Lung microvascular endothelial cell (primary cell): ENCODE results near the gene SCIN. TPM values are rescaled to one million over a fixed set of nuclear protein-coding genes. Genes with fewer than 3 reads are reported as not detected.

ENCODE experiments used
- DNase-seq, 2 donors: peaks; one replicate each; pipeline versions ENCODE4 v3.0.0 to v3.0.0-alpha.2; 2010; ENCODE audit warnings: low read depth in 2 of 2
- total RNA-seq: library from RNA; depleted of rRNA; stranded (reverse); fragments of >200 nt; gene quantifications from 2 replicates; pipeline ENCODE4 v1.2.1, GENCODE V29; 2014

The SCIN gene
- total RNA-seq, 1 donor from 2014 or later = not detected

- DNase-seq = peak; percentile 99
These were observed 116.6 kb downstream of the SCIN start, which contains the start of gene ARL4A for GRCh38 chr7:12686891-12687717. Gene ARL4A, plus strand, starts transcription at chr7:12687633. Its CDS starts 622 bp downstream, at chr7:12688255.

- DNase-seq = no peak
These were observed 117.2 kb downstream of the SCIN start for GRCh38 chr7:12687718-12688171.

- DNase-seq = peak in 1 of 2 donors; percentile 38
These were observed 118.1 kb downstream of the SCIN start for GRCh38 chr7:12688485-12689170.

GRCh38 chr7:12689451-12689850, 118.9 kb downstream of the SCIN start:
- DNase-seq = no peak

- DNase-seq = peak in 1 of 2 donors; percentile 50
These were observed 119.7 kb downstream of the SCIN start for GRCh38 chr7:12690041-12690878.

- DNase-seq = peak in 1 of 2 donors; percentile 56
These were observed 120.9 kb downstream of the SCIN start for GRCh38 chr7:12691388-12691787.

- DNase-seq = peak in 1 of 2 donors; percentile 54
These were observed 121.5 kb downstream of the SCIN start for GRCh38 chr7:12692035-12692434.

GRCh38 chr7:12692479-12693259, 122.1 kb downstream of the SCIN start:
- DNase-seq = peak in 1 of 2 donors; percentile 64

- peak in 1 of 2 donors; percentile 31 for DNase-seq
These were observed 124.3 kb downstream of the SCIN start for GRCh38 chr7:12694817-12695216.

- DNase-seq = peak in 1 of 2 donors; percentile 50
These were observed 125.4 kb downstream of the SCIN start for GRCh38 chr7:12695965-12696364.

- DNase-seq = no peak
These were observed 128.8 kb downstream of the SCIN start for GRCh38 chr7:12699299-12699698.

GRCh38 chr7:12701433-12701832, 130.9 kb downstream of the SCIN start:
- DNase-seq = no peak

GRCh38 chr7:12703881-12704280, 133.4 kb downstream of the SCIN start:
- no peak for DNase-seq

- DNase-seq = no peak
These were observed 135.4 kb downstream of the SCIN start for GRCh38 chr7:12705878-12706277.

GRCh38 chr7:12706900-12707536, 136.5 kb downstream of the SCIN start:
- peak in 1 of 2 donors; percentile 41 for DNase-seq

- no peak for DNase-seq
These were observed 137.8 kb downstream of the SCIN start for GRCh38 chr7:12708314-12708713.
